ENCODE measurements around the gene PTPRN2. TPM values are rescaled to one million over a fixed set of nuclear protein-coding genes. Genes with fewer than 3 reads are reported as not detected.

Gene PTPRN2
- total RNA-seq, 1 experiment from 2014 or later, result 0.11 TPM

DNA sequence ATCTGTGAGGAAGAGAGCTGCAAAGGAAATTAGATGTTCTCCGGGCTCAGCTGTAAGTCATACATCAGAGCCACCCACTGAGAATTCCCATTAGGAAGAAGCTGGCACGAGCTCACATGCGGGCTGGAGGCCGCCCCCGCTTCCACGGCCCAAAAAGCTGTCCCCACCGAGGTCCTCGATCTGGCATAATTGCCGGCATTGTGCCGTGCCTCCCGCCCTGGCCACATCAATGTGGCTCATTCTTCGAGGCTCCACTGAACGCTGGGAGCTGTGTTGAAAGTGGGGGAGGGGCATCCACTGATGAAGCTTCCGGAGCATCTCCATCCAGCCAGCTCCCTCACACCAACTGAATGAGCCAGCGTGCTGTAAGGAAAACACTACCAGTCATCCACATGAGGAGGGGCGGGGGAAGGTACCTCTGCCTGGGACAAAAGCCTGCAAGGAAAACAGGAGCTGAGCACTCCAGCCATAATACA lies 173.1 kb downstream of the PTPRN2 start:
- CTCF ChIA-PET, result no interaction called here

DNA sequence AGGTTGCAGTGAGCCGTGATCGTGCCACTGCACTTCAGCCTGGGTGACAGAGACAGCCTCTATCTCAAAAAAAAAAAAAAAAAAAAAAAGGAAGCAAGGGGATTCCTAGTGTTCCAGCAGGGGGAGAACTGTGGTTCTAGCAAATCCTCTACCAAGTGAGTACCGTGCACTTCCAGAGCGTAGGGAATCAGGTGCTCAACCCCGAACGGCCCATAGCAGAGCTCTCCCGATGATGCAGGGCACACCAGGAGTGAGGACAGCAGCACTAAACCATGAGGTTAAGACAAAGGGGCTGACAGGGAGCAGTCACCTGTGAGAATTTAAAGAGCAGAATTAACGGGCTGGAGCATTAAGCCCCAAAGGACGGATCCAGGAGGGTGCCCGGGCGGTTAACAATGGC lies 173.6 kb downstream of the PTPRN2 start:
- Histone ChIP-seq H3K4me1 (ENCODE audit: insufficient read depth, low read length, poor library complexity, severe bottlenecking) (no peaks in the 10 kb centered on the region), H3K27ac (ENCODE audit: low read depth, low read length, poor library complexity, severe bottlenecking) (no peak overlapping the region), H3K36me3 (ENCODE audit: insufficient read depth, low read length, poor library complexity, severe bottlenecking) (no peaks in the 10 kb centered on the region), H3K4me3 (ENCODE audit: low read depth, low read length, poor library complexity, severe bottlenecking) (no peak overlapping the region), H3K27me3 (replicated peaks; ENCODE audit: insufficient read depth, low read depth, low read length, poor library complexity) (peaks cover 7% of the 10 kb centered on the region), H3K9me3 (ENCODE audit: low read depth, low read length, poor library complexity, severe bottlenecking) (no peaks in the 10 kb centered on the region)
- POLR2A ChIA-PET (ENCODE audit: low non-redundant PET), result no interaction called here
- intact Hi-C loops (cut with micrococcal nuclease; ENCODE audit: unreplicated experiment), result no loop called here
- CTCF ChIA-PET, result no interaction called here
- no peak for DNase-seq (ENCODE audit: low spot score)
- TF ChIP-seq EZH2 (IDR thresholded peaks at IDR 0.05; ENCODE audit: borderline replicate concordance, low read depth, low read length, poor library complexity, severe bottlenecking), result no peak
- TF ChIP-seq, protein P1, sequence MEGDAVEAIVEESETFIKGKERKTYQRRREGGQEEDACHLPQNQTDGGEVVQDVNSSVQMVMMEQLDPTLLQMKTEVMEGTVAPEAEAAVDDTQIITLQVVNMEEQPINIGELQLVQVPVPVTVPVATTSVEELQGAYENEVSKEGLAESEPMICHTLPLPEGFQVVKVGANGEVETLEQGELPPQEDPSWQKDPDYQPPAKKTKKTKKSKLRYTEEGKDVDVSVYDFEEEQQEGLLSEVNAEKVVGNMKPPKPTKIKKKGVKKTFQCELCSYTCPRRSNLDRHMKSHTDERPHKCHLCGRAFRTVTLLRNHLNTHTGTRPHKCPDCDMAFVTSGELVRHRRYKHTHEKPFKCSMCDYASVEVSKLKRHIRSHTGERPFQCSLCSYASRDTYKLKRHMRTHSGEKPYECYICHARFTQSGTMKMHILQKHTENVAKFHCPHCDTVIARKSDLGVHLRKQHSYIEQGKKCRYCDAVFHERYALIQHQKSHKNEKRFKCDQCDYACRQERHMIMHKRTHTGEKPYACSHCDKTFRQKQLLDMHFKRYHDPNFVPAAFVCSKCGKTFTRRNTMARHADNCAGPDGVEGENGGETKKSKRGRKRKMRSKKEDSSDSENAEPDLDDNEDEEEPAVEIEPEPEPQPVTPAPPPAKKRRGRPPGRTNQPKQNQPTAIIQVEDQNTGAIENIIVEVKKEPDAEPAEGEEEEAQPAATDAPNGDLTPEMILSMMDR (conservative IDR thresholded peaks at IDR 0.05; ENCODE audit: low read depth, low read length), result peak; percentile 17; the same call in 1 of the 2 replicates
- BruUV-seq (replicated peaks), result no TSS peak

More for the DNA sequence above, 173.1 kb downstream of the PTPRN2 start:
- Histone ChIP-seq H3K4me1 (ENCODE audit: insufficient read depth, low read length, poor library complexity, severe bottlenecking) (no peaks in the 10 kb centered on the region), H3K36me3 (ENCODE audit: insufficient read depth, low read length, poor library complexity, severe bottlenecking) (no peaks in the 10 kb centered on the region), H3K4me3 (ENCODE audit: low read depth, low read length, poor library complexity, severe bottlenecking) (no peak overlapping the region), H3K9me3 (ENCODE audit: low read depth, low read length, poor library complexity, severe bottlenecking) (no peaks in the 10 kb centered on the region), H3K27me3 (replicated peaks; ENCODE audit: insufficient read depth, low read depth, low read length, poor library complexity) (peaks cover 9% of the 10 kb centered on the region), H3K27ac (ENCODE audit: low read depth, low read length, poor library complexity, severe bottlenecking) (no peak overlapping the region)
- intact Hi-C loops (cut with micrococcal nuclease; ENCODE audit: unreplicated experiment), result no loop called here
- BruUV-seq (replicated peaks), result no TSS peak
- TF ChIP-seq EZH2 (IDR thresholded peaks at IDR 0.05; ENCODE audit: borderline replicate concordance, low read depth, low read length, poor library complexity, severe bottlenecking), result no peak
- TF ChIP-seq, protein P1 (conservative IDR thresholded peaks at IDR 0.05; ENCODE audit: low read depth, low read length), result no peak
- DNase-seq (ENCODE audit: low spot score), result no peak
- POLR2A ChIA-PET (ENCODE audit: low non-redundant PET), result no interaction called here

DNA sequence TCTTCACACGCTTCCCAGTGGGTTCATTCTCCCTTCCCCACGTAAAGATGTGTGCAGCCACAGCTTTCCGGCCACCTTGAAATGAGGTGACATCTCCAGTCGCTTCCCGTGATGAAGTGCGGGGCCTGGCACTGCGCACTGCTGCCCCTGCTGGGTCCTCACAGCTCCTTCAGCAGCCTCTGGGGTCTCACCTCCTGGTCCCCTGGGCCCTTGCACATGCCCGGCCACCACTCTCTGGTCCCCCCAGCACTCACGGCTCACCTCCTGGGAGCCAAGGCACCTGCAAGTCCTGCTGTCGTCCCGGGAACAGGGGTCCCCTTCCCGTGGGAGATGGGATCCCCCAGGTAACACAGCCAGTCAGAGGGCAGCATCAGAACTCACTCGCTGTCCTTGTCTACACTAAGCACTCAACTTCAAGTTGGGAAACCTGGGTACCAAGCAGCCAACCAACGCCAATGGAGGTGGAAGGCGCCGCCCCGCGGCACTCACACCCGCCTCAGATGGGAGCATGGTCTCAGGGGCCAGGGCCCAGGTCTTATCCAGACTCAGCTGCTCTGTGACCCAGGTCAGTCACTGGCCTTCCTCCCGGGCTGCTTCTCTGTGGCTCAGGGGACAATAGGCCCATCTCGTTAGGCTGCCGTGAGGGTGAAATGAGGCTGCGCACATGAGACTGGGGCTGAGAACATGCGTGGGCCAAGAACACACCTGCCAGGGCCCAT lies 176.2 kb downstream of the PTPRN2 start:
- no TSS peak for BruUV-seq (replicated peaks)
- POLR2A ChIA-PET (ENCODE audit: low non-redundant PET), result no interaction called here

More for the DNA sequence above, 176.2 kb downstream of the PTPRN2 start:
- H3K36me3 ChIP-seq (ENCODE audit: insufficient read depth, low read length, poor library complexity, severe bottlenecking), result no peaks in the 10 kb centered on the region
- H3K4me1 ChIP-seq (ENCODE audit: insufficient read depth, low read length, poor library complexity, severe bottlenecking), result no peaks in the 10 kb centered on the region
- no peak for TF ChIP-seq EZH2 (IDR thresholded peaks at IDR 0.05; ENCODE audit: borderline replicate concordance, low read depth, low read length, poor library complexity, severe bottlenecking)
- TF ChIP-seq, protein P1 (conservative IDR thresholded peaks at IDR 0.05; ENCODE audit: low read depth, low read length), result no peak
- peaks cover 3% of the 10 kb centered on the region for H3K9me3 ChIP-seq (ENCODE audit: low read depth, low read length, poor library complexity, severe bottlenecking)
- H3K27ac ChIP-seq (ENCODE audit: low read depth, low read length, poor library complexity, severe bottlenecking), result no peak overlapping the region
- intact Hi-C loops (cut with micrococcal nuclease; ENCODE audit: unreplicated experiment), result no loop called here
- H3K4me3 ChIP-seq (ENCODE audit: low read depth, low read length, poor library complexity, severe bottlenecking), result no peak overlapping the region
- H3K27me3 ChIP-seq (replicated peaks; ENCODE audit: insufficient read depth, low read depth, low read length, poor library complexity), result peaks cover 7% of the 10 kb centered on the region
- CTCF ChIA-PET, result no interaction called here
- DNase-seq (ENCODE audit: low spot score), result no peak

Data from A673 (cell line).